Bronchial epithelial cell (primary cell): ENCODE results near the gene SIRT5. TPM values are rescaled to one million over a fixed set of nuclear protein-coding genes. Genes with fewer than 3 reads are reported as not detected.

Experiments
- DNase-seq: peaks from one replicate; pipeline ENCODE4 v3.0.0-alpha.2; 2010; ENCODE audit warnings: low read depth
- FAIRE-seq: peaks from 2 replicates; lab custom pipeline; 2011; peaks lifted over from hg19 to GRCh38; lab: Jason Lieb, UNC
- H3K27me3 ChIP-seq: 2 replicates; pipeline ENCODE4 v1.5.1; 2011; ENCODE audit warnings: low read length; ENCODE audit not compliant: control insufficient read depth, insufficient read depth
- H3K36me3 ChIP-seq: 2 replicates; pipeline ENCODE4 v1.5.1; 2011; ENCODE audit warnings: low read length; ENCODE audit not compliant: control insufficient read depth, insufficient read depth
- H3K4me3 ChIP-seq: 2 replicates; pipeline ENCODE4 v1.5.1; 2011; ENCODE audit warnings: mild to moderate bottlenecking, low read depth, low read length, control low read depth
- total RNA-seq: library from RNA; depleted of rRNA; stranded (reverse); fragments of >200 nt; gene quantifications from 2 replicates; pipeline ENCODE4 v1.2.1, GENCODE V29; 2014
- TF ChIP-seq, protein P1 (sequence below): IDR thresholded peaks from 2 replicates; pipeline ENCODE4 v1.5.1; 2011; ENCODE audit warnings: mild to moderate bottlenecking, moderate library complexity, low read length, control low read depth, inconsistent platforms; ENCODE audit not compliant: insufficient read depth, severe bottlenecking

The SIRT5 gene
- total RNA-seq, 1 donor from 2014 or later = 10.8 TPM

DNA sequence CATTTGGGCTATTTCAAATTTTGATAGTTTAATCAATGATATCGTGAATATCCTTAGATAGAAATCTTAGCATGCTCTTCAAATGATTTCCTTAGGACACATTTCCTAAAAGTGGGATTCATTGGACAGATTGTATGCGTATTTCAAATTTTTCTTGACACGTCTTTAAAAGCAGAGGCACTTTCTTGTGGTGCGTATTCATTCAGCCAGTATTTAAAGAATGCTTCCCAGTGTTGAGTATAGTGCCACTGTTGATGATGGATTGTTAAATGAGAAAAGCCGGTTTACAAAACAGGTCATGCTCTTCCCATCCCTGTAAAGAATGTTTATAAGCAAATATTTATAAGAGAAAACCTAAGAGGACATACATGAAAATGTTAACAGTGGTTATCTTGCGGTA is 25.6 kb downstream of the SIRT5 start:
- FAIRE-seq = no peak
- Histone ChIP-seq H3K4me3 (no peak overlapping the region), H3K27me3 (no peaks in the 10 kb centered on the region), H3K36me3 (peaks cover 3% of the 10 kb centered on the region)
- TF ChIP-seq, protein P1, sequence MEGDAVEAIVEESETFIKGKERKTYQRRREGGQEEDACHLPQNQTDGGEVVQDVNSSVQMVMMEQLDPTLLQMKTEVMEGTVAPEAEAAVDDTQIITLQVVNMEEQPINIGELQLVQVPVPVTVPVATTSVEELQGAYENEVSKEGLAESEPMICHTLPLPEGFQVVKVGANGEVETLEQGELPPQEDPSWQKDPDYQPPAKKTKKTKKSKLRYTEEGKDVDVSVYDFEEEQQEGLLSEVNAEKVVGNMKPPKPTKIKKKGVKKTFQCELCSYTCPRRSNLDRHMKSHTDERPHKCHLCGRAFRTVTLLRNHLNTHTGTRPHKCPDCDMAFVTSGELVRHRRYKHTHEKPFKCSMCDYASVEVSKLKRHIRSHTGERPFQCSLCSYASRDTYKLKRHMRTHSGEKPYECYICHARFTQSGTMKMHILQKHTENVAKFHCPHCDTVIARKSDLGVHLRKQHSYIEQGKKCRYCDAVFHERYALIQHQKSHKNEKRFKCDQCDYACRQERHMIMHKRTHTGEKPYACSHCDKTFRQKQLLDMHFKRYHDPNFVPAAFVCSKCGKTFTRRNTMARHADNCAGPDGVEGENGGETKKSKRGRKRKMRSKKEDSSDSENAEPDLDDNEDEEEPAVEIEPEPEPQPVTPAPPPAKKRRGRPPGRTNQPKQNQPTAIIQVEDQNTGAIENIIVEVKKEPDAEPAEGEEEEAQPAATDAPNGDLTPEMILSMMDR = no peak
- DNase-seq = no peak

DNA sequence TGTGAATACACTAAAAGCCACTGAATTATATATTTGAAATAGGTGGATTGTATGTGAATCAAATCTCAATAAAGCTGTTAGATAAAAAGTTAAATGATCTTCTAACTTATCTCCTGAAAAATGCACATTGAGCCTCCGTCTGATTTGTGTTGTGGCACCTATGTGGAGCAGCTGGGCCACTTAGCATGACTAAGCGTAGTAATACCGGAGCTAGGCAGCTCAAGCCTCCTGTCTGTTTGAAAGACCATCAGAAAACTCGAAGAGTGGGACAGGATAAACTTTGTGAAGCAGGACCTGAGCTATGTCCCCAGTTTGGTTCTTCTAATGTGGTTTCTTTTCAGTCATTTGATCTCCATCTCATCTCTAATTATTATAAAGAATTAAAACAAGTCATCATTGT is 29.7 kb downstream of the SIRT5 start:
- DNase-seq (no peak), FAIRE-seq (no peak)
- H3K36me3 ChIP-seq = peaks cover 2% of the 10 kb centered on the region
- H3K27me3 ChIP-seq = no peaks in the 10 kb centered on the region
- no peak overlapping the region for H3K4me3 ChIP-seq
- TF ChIP-seq, protein P1 = no peak

DNA sequence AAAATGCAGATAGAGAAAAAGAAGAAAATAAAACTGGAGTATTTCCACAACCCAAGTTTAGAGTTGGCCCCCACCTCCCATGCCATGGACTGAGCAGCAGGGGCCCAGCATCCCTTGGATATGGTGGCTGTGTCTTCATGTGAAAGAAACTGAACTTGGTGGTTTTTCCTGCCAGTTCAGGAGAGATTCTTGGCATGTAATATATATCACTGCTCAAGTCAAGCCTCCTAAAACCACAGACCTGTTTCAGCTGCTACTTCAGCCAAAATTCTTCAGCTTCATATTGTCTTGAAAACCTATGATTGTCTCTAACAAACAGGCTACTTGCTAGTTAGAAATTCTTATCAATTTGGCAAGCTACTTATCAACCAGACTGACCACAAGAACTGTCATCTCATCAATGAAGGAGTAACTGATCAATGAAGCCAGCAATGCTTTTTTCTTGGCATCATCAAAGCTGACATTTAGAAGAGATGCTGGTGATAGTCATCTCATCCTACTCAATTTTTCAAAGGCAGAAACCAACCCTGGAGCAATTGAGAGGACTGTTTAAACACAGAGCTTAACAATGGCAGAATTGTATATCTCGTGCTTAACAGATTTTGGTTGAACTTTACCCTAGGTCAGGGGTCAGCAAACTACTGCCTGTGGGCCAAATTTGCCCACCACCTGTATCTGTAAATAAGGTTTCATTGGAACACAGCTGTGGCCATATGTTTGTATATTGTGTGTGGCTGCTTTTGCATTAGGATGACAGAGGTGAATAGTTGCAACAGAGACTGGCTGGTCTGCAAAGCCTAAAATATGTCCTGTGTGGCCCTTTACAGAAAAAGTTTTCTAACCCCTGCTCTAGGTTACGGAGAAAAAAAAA is 30.4 kb downstream of the SIRT5 start:
- Histone ChIP-seq H3K27me3 (no peaks in the 10 kb centered on the region), H3K36me3 (peaks cover 2% of the 10 kb centered on the region), H3K4me3 (no peak overlapping the region)
- no peak for DNase-seq
- TF ChIP-seq, protein P1 = no peak
- no peak for FAIRE-seq

DNA sequence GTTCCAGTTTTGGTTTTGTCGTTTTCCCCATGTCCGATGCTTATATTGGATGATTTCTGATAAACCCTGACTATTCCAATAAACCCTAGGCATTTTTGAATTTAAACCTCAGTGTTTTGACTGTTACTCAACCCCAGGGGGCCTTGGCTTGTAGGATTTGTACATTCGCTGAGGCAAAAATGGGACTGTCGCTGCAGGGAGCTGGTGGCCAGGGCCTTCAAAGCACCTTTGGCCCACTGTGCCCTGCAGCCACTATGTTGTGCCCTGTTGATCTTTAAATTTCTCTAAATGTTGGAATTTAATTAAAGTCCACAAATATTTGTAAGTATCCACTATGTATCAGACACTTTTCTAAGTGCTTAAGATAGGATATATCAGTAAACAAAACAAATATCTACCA is 31.2 kb downstream of the SIRT5 start:
- no peak for DNase-seq
- Histone ChIP-seq H3K4me3 (no peak overlapping the region), H3K27me3 (no peaks in the 10 kb centered on the region), H3K36me3 (no peaks in the 10 kb centered on the region)
- TF ChIP-seq, protein P1 = no peak
- FAIRE-seq = no peak

DNA sequence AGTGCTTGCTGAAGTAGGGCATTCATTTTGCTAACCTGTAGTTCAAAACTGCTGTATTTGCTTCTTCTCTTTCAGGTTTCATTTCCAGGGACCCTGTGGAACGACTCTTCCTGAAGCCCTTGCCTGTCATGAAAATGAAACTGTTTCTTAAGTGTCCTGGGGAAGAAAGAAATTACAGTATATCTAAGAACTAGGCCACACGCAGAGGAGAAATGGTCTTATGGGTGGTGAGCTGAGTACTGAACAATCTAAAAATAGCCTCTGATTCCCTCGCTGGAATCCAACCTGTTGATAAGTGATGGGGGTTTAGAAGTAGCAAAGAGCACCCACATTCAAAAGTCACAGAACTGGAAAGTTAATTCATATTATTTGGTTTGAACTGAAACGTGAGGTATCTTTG is 37.3 kb downstream of the SIRT5 start:
- no peak for DNase-seq
- H3K4me3 ChIP-seq = no peak overlapping the region
- H3K36me3 ChIP-seq = peaks cover 3% of the 10 kb centered on the region
- H3K27me3 ChIP-seq = no peaks in the 10 kb centered on the region
- no peak for FAIRE-seq
- TF ChIP-seq, protein P1 = no peak
